HCT116 (cell line): ENCODE results near the gene COL18A1. TPM values are rescaled to one million over a fixed set of nuclear protein-coding genes. Genes with fewer than 3 reads are reported as not detected.

Experiments
- ATAC-seq: fragments of 200-7000 bp; cut with Tn5 transposase; 2 replicates; pipeline ENCODE4 v1.9.1; 2020; ENCODE audit warnings: mild to moderate bottlenecking, moderate library complexity
- BruUV-seq: library from RNA; stranded (reverse); fragments of 400-500 nt; replicated peaks from 2 replicates; lab custom pipeline; 2021; lab: Mats Ljungman, UMichigan
- CTCF ChIA-PET: fragments of 300-600 bp; sonication (Branson Sonifier 250); formaldehyde crosslinking; loops from one replicate; lab custom pipeline; 2021; ENCODE audit warnings: antibody characterized with exemption; lab: Charles Lee
- POLR2A ChIA-PET: fragments of 300-600, 350-600 bp; sonication (Branson Sonifier 250); formaldehyde crosslinking; loops from one replicate; lab custom pipeline; 2021; ENCODE audit warnings: antibody characterized with exemption; lab: Charles Lee
- RAD21 ChIA-PET, 2 experiments: fragments of 300-600 bp; sonication (Branson Sonifier 250); formaldehyde crosslinking; loops; one replicate each; lab custom pipeline; 2023; ENCODE audit warnings: low total read pairs in 2 of 2; ENCODE audit not compliant: uncharacterized antibody in 2 of 2, unreplicated experiment in 2 of 2, low non-redundant PET in 1 of 2; lab: Charles Lee
- DNase-seq: peaks from one replicate; pipeline ENCODE4 v3.0.0-alpha.2; 2010; ENCODE audit warnings: low read depth, low spot score
- H2AFZ ChIP-seq: fragments of 200-600 bp; shearing (Covaris generic), sonication (generic); 2 replicates; pipeline ENCODE4 v1.6.1; 2017; ENCODE audit warnings: low read depth, mixed run types, mixed read lengths, antibody characterized with exemption, low read length; ENCODE audit not compliant: poor library complexity, severe bottlenecking
- H3K27ac ChIP-seq: 2 replicates; pipeline ENCODE4 v1.5.1; 2012; ENCODE audit warnings: low read depth, low read length
- H3K27me3 ChIP-seq: fragments of 200-600 bp; sonication (generic); 2 replicates; pipeline ENCODE4 v1.6.1; 2016; ENCODE audit warnings: mixed run types, low read length, mixed read lengths; ENCODE audit not compliant: insufficient read depth
- H3K36me3 ChIP-seq, 2 experiments: fragments of 200-500 bp in 1 of 2; fragments of 200-600 bp in 1 of 2; sonication (Bioruptor generic) in 1 of 2; sonication (generic) in 1 of 2; 2 replicates each; pipeline versions ENCODE4 v1.5.1 to v1.6.1; 2014 to 2016; ENCODE audit warnings: low read length in 2 of 2, inconsistent platforms in 1 of 2, mixed read lengths in 1 of 2, mixed run types in 1 of 2; ENCODE audit not compliant: insufficient read depth in 2 of 2, control insufficient read depth in 1 of 2
- H3K4me1 ChIP-seq, 2 experiments: fragments of 200-600 bp in 1 of 2; sonication (generic) in 1 of 2; 2 replicates each; pipeline versions ENCODE4 v1.5.1 to v1.6.1; 2012 to 2017; ENCODE audit warnings: low read length in 2 of 2, inconsistent platforms in 1 of 2, mild to moderate bottlenecking in 1 of 2, mixed read lengths in 1 of 2, mixed run types in 1 of 2, moderate library complexity in 1 of 2; ENCODE audit not compliant: insufficient read depth in 2 of 2, control insufficient read depth in 1 of 2
- H3K4me2 ChIP-seq: fragments of 200-600 bp; sonication (generic); 2 replicates; pipeline ENCODE4 v1.6.1; 2017; ENCODE audit warnings: mixed run types, low read length, mixed read lengths
- H3K4me3 ChIP-seq, 2 experiments: fragments of 200-600 bp in 1 of 2; sonication (generic) in 1 of 2; replicated peaks in 1 of 2; 2 replicates each; pipeline ENCODE4 v1.5.1; 2011 to 2016; ENCODE audit warnings: low read length in 2 of 2, control low read depth in 1 of 2, low read depth in 1 of 2, mild to moderate bottlenecking in 1 of 2, mixed read lengths in 1 of 2, mixed run types in 1 of 2
- H3K79me2 ChIP-seq: fragments of 200-600 bp; sonication (generic); 2 replicates; pipeline ENCODE4 v1.6.1; 2017; ENCODE audit warnings: mild to moderate bottlenecking, mixed run types, low read length, moderate library complexity, mixed read lengths; ENCODE audit not compliant: insufficient read depth
- H3K9ac ChIP-seq: fragments of 200-600 bp; sonication (generic); 2 replicates; pipeline ENCODE4 v1.6.1; 2016; ENCODE audit warnings: low read length, mixed read lengths
- H3K9me2 ChIP-seq: fragments of 200-600 bp; sonication (generic), shearing (Covaris generic); 2 replicates; pipeline ENCODE4 v1.6.1; 2017; ENCODE audit warnings: mixed run types, mild to moderate bottlenecking, moderate library complexity; ENCODE audit not compliant: insufficient read depth
- H3K9me3 ChIP-seq, 2 experiments: fragments of 200-500 bp in 1 of 2; fragments of 200-600 bp in 1 of 2; sonication (Bioruptor generic) in 1 of 2; sonication (generic) in 1 of 2; 2 replicates each; pipeline ENCODE4 v1.6.1; 2014 to 2017; ENCODE audit warnings: low read length in 2 of 2, mixed read lengths in 2 of 2, inconsistent platforms in 1 of 2, low read depth in 1 of 2, mild to moderate bottlenecking in 1 of 2, mixed run types in 1 of 2, moderate library complexity in 1 of 2; ENCODE audit not compliant: control insufficient read depth in 1 of 2, insufficient read depth in 1 of 2
- H4K20me1 ChIP-seq: fragments of 200-600 bp; sonication (generic), shearing (Covaris generic); 2 replicates; pipeline ENCODE4 v1.6.1; 2017; ENCODE audit warnings: mixed run types, mild to moderate bottlenecking, moderate library complexity; ENCODE audit not compliant: insufficient read depth
- ATF3 ChIP-seq: IDR thresholded peaks from 2 replicates; pipeline ENCODE4 v1.6.1; 2012
- CEBPB ChIP-seq: IDR thresholded peaks from 2 replicates; pipeline ENCODE4 v1.6.1; 2012; ENCODE audit warnings: low read depth
- CTCF ChIP-seq, 3 experiments: fragments of 200-600 bp in 1 of 3; sonication (generic) in 1 of 3; IDR thresholded peaks in 2 of 3; conservative IDR thresholded peaks in 1 of 3; 2 replicates each; pipeline ENCODE4 v1.5.1; 2012 to 2017; ENCODE audit warnings: low read depth in 2 of 3, low read length in 2 of 3, antibody characterized with exemption in 1 of 3, borderline replicate concordance in 1 of 3, control low read depth in 1 of 3, mild to moderate bottlenecking in 1 of 3, mixed read lengths in 1 of 3, mixed run types in 1 of 3, moderate library complexity in 1 of 3; ENCODE audit not compliant: insufficient read depth in 1 of 3
- EGR1 ChIP-seq: IDR thresholded peaks from 2 replicates; pipeline ENCODE4 v1.6.1; 2012; ENCODE audit warnings: low read depth
- ELF1 ChIP-seq: IDR thresholded peaks from 2 replicates; pipeline ENCODE4 v1.6.1; 2012; ENCODE audit warnings: low read depth, borderline replicate concordance
- FOSL1 ChIP-seq: IDR thresholded peaks from 2 replicates; pipeline ENCODE4 v1.6.1; 2012; ENCODE audit warnings: low read depth
- JUND ChIP-seq: IDR thresholded peaks from 2 replicates; pipeline ENCODE4 v1.6.1; 2012
- MAX ChIP-seq: IDR thresholded peaks from 2 replicates; pipeline ENCODE4 v1.6.1; 2012
- POLR2A ChIP-seq: IDR thresholded peaks from 2 replicates; pipeline ENCODE4 v1.7.0; 2011; ENCODE audit warnings: borderline replicate concordance; ENCODE audit not compliant: insufficient read depth, insufficient read length; ENCODE audit errors: extremely low read depth
- POLR2AphosphoS5 ChIP-seq: IDR thresholded peaks from 2 replicates; pipeline ENCODE4 v1.6.1; 2011; ENCODE audit warnings: mild to moderate bottlenecking, low read depth, low read length, moderate library complexity
- RAD21 ChIP-seq: IDR thresholded peaks from 2 replicates; pipeline ENCODE4 v1.6.1; 2012; ENCODE audit warnings: low read depth, mild to moderate bottlenecking
- SIN3A ChIP-seq: IDR thresholded peaks from 2 replicates; pipeline ENCODE4 v1.6.1; 2012; ENCODE audit warnings: low read depth
- SRF ChIP-seq: IDR thresholded peaks from 2 replicates; pipeline ENCODE4 v1.6.1; 2012; ENCODE audit warnings: low read depth
- TCF7L2 ChIP-seq: IDR thresholded peaks from 2 replicates; pipeline ENCODE4 v1.7.0; 2011; ENCODE audit warnings: borderline replicate concordance, inconsistent platforms; ENCODE audit not compliant: insufficient read depth, insufficient read length; ENCODE audit errors: extremely low read depth
- YY1 ChIP-seq: IDR thresholded peaks from 2 replicates; pipeline ENCODE4 v1.6.1; 2011; ENCODE audit warnings: low read length, low read depth, moderate library complexity, mild to moderate bottlenecking; ENCODE audit not compliant: insufficient replicate concordance; ENCODE audit errors: extremely low read depth
- ZBTB33 ChIP-seq: IDR thresholded peaks from 2 replicates; pipeline ENCODE4 v1.6.1; 2011; ENCODE audit warnings: mild to moderate bottlenecking, low read length, moderate library complexity; ENCODE audit not compliant: insufficient replicate concordance; ENCODE audit errors: extremely low read depth
- ZFX ChIP-seq: fragments of 450-650 bp; IDR thresholded peaks from 2 replicates; pipeline ENCODE4 v1.6.1; 2017
- ZNF274 ChIP-seq: fragments of 200-500 bp; sonication (Bioruptor generic); IDR thresholded peaks from 2 replicates; pipeline ENCODE4 v1.6.1; 2014; ENCODE audit warnings: mild to moderate bottlenecking, low read depth, low read length, inconsistent platforms
- intact Hi-C: fragments of 100-400 bp; cut with micrococcal nuclease; formaldehyde crosslinking; loops from 2 replicates; pipeline ENCODE4 v1.10.0; 2022
- total RNA-seq: library from RNA; stranded (reverse); gene quantifications from one replicate; pipeline ENCODE4 v1.2.1, GENCODE V29; 2021; ENCODE audit not compliant: unreplicated experiment

COL18A1 gene
- total RNA-seq, 1 experiment from 2014 or later: 59.5 TPM

- H3K79me2 ChIP-seq: peaks cover 21% of the 10 kb centered on the region; the same call in 1 of the 2 replicates
- no peaks in the 10 kb centered on the region for H3K27me3 ChIP-seq
- intact Hi-C loops: no loop called here
- CTCF ChIA-PET: no interaction called here
- no peak overlapping the region for H3K27ac ChIP-seq
- H3K9ac ChIP-seq: no peak overlapping the region
- POLR2A ChIA-PET: no interaction called here
- BruUV-seq: no TSS peak
- no peak overlapping the region for H3K4me3 ChIP-seq
- RAD21 ChIA-PET: no interaction called here
- ATAC-seq: no peak
- no peak for TF ChIP-seq ELF1
- no peak for TF ChIP-seq SRF
- no peak for TF ChIP-seq ZFX
- no peak for TF ChIP-seq ZNF274
- no peak for TF ChIP-seq YY1
- no peak for TF ChIP-seq ATF3
- no peak for TF ChIP-seq ZBTB33
- no peak for TF ChIP-seq CEBPB
- no peak for TF ChIP-seq FOSL1
- TF ChIP-seq POLR2A: no peak
- TF ChIP-seq TCF7L2: no peak
- TF ChIP-seq RAD21: no peak
- TF ChIP-seq CTCF (IDR thresholded peaks at IDR 0.05 in 2 of 3, conservative IDR thresholded peaks at IDR 0.05 in 1 of 3; ENCODE audit: borderline replicate concordance in 1 of 3, insufficient read depth in 1 of 3, low read depth in 2 of 3, low read length in 2 of 3): no peak
- no peak for TF ChIP-seq MAX
- no peak for TF ChIP-seq JUND
- TF ChIP-seq EGR1: no peak
- no peak for TF ChIP-seq POLR2AphosphoS5
- no peak for TF ChIP-seq SIN3A
- DNase-seq: no peak
- H3K4me2 ChIP-seq: no peak overlapping the region
- peaks cover 0 to under 1% of the 10 kb centered on the region in 2 experiments; a peak in 1 of 4 replicates for H3K4me1 ChIP-seq
- no peaks in the 10 kb centered on the region for H4K20me1 ChIP-seq
- no peaks in the 10 kb centered on the region for H3K36me3 ChIP-seq
- H3K9me2 ChIP-seq: no peaks in the 10 kb centered on the region
- H3K9me3 ChIP-seq: peaks cover 0 to 11% of the 10 kb centered on the region in 2 experiments; a peak in 1 of 4 replicates
- no peak overlapping the region for H2AFZ ChIP-seq
Measured at GRCh38 chr21:45452696-45453307, 47.8 kb downstream of the COL18A1 start.
